Measurements from ENCODE around the gene CHAC2.

CHAC2 gene

DNA sequence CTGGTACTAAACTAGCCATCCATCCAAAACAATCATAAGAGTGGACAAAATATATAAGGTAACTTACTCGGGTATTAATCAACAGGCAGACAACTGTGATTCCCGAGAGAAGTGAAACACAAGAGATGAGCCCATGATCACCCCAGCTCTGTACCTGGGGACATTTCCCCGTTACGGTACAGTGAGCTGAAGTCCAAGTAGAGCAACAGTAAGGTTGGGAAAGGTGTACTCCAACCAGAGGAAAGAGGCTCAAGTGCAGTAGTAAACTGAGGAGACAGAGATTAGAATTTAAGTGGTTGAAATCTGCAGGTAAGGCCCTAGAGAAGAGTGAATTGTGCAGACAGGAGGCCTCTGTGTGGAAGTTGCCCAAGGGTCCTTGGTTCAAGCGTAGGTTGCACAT, 30.5 kb upstream of the CHAC2 start:
- Histone ChIP-seq H3K27me3 (replicated peaks; ENCODE audit: control insufficient read depth, insufficient read depth, low read length) (no peaks in the 10 kb centered on the region), H3K36me3 (ENCODE audit: control insufficient read depth, insufficient read depth, low read length) (no peaks in the 10 kb centered on the region; the same call in 1 of the 2 replicates), H3K4me3 (replicated peaks; ENCODE audit: low read depth, low read length) (no peak overlapping the region)
- no peak for DNase-seq (ENCODE audit: extremely low read depth, insufficient read length)
- TF ChIP-seq, protein P1, sequence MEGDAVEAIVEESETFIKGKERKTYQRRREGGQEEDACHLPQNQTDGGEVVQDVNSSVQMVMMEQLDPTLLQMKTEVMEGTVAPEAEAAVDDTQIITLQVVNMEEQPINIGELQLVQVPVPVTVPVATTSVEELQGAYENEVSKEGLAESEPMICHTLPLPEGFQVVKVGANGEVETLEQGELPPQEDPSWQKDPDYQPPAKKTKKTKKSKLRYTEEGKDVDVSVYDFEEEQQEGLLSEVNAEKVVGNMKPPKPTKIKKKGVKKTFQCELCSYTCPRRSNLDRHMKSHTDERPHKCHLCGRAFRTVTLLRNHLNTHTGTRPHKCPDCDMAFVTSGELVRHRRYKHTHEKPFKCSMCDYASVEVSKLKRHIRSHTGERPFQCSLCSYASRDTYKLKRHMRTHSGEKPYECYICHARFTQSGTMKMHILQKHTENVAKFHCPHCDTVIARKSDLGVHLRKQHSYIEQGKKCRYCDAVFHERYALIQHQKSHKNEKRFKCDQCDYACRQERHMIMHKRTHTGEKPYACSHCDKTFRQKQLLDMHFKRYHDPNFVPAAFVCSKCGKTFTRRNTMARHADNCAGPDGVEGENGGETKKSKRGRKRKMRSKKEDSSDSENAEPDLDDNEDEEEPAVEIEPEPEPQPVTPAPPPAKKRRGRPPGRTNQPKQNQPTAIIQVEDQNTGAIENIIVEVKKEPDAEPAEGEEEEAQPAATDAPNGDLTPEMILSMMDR (IDR thresholded peaks at IDR 0.05; ENCODE audit: insufficient read depth, low read length, poor library complexity, severe bottlenecking), result no peak

DNA sequence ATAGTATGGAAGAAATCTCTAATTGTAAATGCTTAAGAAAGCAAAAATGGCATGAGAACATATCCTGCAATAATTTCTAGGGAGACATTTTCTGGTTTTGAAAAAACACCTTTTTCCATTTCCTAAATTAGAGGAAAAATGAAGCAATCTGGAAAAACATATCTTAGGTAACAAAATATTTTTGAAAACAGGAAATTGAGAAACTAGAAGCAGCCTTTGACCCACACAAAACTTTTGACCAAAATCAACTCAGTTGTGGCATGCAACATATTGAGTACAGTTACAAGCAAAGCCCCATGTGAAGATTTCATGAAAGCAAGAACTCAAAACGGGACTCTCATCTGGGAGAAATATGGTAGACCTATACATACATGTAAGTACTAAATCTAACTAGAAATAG, 28.6 kb upstream of the CHAC2 start:
- Histone ChIP-seq H3K27me3 (replicated peaks; ENCODE audit: control insufficient read depth, insufficient read depth, low read length) (no peaks in the 10 kb centered on the region), H3K4me3 (replicated peaks; ENCODE audit: low read depth, low read length) (no peak overlapping the region), H3K36me3 (ENCODE audit: control insufficient read depth, insufficient read depth, low read length) (no peaks in the 10 kb centered on the region; the same call in 1 of the 2 replicates)
- no peak for DNase-seq (ENCODE audit: extremely low read depth, insufficient read length)
- TF ChIP-seq, protein P1 (IDR thresholded peaks at IDR 0.05; ENCODE audit: insufficient read depth, low read length, poor library complexity, severe bottlenecking), result no peak

DNA sequence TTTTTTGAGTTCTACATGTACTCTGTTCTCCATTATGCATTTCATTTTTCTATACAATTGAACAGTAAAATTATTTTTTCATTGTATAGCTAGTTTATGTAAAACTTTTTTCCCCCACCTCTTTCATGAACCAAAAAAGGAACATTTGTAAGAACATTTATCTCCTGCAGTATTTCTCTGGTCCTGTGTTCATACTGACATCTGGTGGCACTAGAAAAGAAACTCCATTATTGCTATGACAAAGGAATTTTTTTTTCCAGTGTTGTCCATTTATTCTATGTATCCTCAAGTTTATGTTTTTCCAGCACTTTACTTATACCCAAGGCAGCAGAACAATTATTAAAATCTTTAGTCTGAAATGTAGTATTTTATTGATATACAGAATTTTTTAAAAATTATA, 27.4 kb upstream of the CHAC2 start:
- Histone ChIP-seq H3K36me3 (ENCODE audit: control insufficient read depth, insufficient read depth, low read length) (no peaks in the 10 kb centered on the region; the same call in 1 of the 2 replicates), H3K4me3 (replicated peaks; ENCODE audit: low read depth, low read length) (no peak overlapping the region), H3K27me3 (replicated peaks; ENCODE audit: control insufficient read depth, insufficient read depth, low read length) (no peaks in the 10 kb centered on the region)
- TF ChIP-seq, protein P1 (IDR thresholded peaks at IDR 0.05; ENCODE audit: insufficient read depth, low read length, poor library complexity, severe bottlenecking), result peak; percentile 31
- DNase-seq (ENCODE audit: extremely low read depth, insufficient read length), result no peak

DNA sequence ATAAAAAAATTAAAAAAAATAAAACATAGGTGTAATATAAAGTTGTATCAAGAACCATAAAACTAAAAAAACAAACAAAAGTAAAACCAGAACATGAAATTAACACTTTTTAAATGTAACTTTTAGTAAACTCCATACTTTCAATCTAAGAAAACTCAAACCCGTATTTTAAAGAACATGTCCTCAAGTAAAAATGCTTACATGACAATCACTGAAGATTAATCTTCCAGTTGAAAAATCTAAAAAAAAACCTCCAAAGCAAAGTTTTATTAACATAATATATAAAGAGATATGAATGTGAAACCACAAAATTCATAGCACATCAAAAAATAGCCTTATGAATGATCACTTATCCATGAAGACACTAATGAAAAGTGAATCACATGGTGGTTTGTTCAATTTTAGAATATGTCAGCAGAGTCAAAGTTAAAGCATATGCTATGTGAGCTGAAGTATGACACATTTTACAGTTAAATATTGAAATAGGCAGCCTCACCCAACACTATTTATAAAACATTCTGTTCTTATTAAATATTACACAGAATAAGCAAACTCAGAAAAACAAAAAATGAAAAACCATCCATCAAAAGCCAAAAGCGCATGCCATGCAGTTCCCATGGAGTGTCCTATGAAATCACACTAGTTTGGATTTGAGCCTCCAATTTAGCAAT, 23.1 kb upstream of the CHAC2 start:
- Histone ChIP-seq H3K4me3 (replicated peaks; ENCODE audit: low read depth, low read length) (no peak overlapping the region), H3K27me3 (replicated peaks; ENCODE audit: control insufficient read depth, insufficient read depth, low read length) (no peaks in the 10 kb centered on the region), H3K36me3 (ENCODE audit: control insufficient read depth, insufficient read depth, low read length) (no peaks in the 10 kb centered on the region; the same call in 1 of the 2 replicates)
- DNase-seq (ENCODE audit: extremely low read depth, insufficient read length), result no peak
- TF ChIP-seq, protein P1 (IDR thresholded peaks at IDR 0.05; ENCODE audit: insufficient read depth, low read length, poor library complexity, severe bottlenecking), result no peak

DNA sequence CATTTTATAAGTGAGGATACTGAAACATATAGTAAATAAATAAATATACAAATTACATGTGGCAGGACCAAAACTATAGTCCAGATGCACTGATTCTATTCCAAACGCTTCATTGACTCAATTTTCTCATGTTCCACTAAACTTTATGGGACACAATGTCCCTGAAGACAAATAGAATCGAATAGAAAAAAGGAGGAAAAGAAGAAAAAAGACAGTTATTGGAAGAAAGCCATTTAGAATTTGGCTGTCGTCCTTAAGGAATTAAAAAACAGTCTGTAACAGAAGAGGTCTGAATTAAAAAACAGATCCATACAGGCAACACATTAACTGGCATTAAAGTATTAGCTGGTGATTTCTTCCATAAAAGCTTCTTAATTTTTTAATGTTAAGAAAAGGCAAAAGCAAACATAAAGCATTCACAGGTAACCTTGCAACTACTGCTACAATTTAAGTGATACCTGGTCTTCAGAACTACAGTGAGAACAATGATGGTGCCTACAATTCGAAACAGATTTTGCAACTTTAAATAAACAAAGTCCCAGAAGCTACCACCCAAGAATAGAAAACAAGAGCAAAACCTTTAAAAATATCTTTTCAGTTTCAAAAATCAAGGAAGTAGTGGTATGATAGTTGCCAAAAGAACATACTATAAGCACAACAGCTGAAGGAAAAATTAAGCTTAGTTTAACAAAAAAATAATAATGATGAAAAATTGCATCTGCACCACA, 17.4 kb upstream of the CHAC2 start:
- Histone ChIP-seq H3K4me3 (replicated peaks; ENCODE audit: low read depth, low read length) (no peak overlapping the region; the same call in 1 of the 2 replicates), H3K27me3 (replicated peaks; ENCODE audit: control insufficient read depth, insufficient read depth, low read length) (no peaks in the 10 kb centered on the region), H3K36me3 (ENCODE audit: control insufficient read depth, insufficient read depth, low read length) (no peaks in the 10 kb centered on the region; the same call in 1 of the 2 replicates)
- DNase-seq (ENCODE audit: extremely low read depth, insufficient read length), result no peak
- TF ChIP-seq, protein P1 (IDR thresholded peaks at IDR 0.05; ENCODE audit: insufficient read depth, low read length, poor library complexity, severe bottlenecking), result no peak
